Suppressor macrophage treated with lipopolysaccharide for 4 hours (primary cell): ENCODE measurements around the gene DNM2.
"Not testable (repeated sequence)": the region's sequence is repeated elsewhere in the genome, so short reads cannot be mapped to it uniquely, and the experiment has no call there.

ENCODE experiments used
- DNase-seq: peaks from one replicate; pipeline ENCODE4 v3.0.0-alpha.2; 2020

Gene DNM2

GRCh38 chr19:10870955-10871603 is 153.2 kb downstream of the DNM2 start, which contains the start of gene CARM1:
CARM1 (plus strand) TSS chr19:10871553; CDS start chr19:10871703, 150 bp downstream.
- DNase-seq, result peak; percentile 99

GRCh38 chr19:10871711-10872545 is 154.0 kb downstream of the DNM2 start:
- DNase-seq, result peak; percentile 37

- DNase-seq, result no peak
Measured at GRCh38 chr19:10872546-10873107, 154.7 kb downstream of the DNM2 start.

- DNase-seq, result no peak
Measured at GRCh38 chr19:10874024-10874423, 156.1 kb downstream of the DNM2 start.

GRCh38 chr19:10876459-10877240 is 158.8 kb downstream of the DNM2 start:
- peak; percentile 94 for DNase-seq

GRCh38 chr19:10877608-10878007 is 159.7 kb downstream of the DNM2 start:
- DNase-seq, result not testable (repeated sequence)

GRCh38 chr19:10878253-10878652 is 160.4 kb downstream of the DNM2 start:
- DNase-seq, result peak; percentile 13
